Spinal cord (tissue), 10 donors: Measurements from ENCODE around the gene GID8. TPM values are rescaled to one million over a fixed set of nuclear protein-coding genes. Genes with fewer than 3 reads are reported as not detected.

ENCODE experiments used
- DNase-seq, 6 donors: peaks; one replicate each; pipeline versions ENCODE4 v3.0.0 to v3.0.0-alpha.2; 2013 to 2015; ENCODE audit warnings: low spot score in 6 of 6, low read depth in 4 of 6
- H3K27ac ChIP-seq: one replicate; pipeline ENCODE4 v1.5.1; 2013; ENCODE audit warnings: low read depth, low read length, control low read depth
- H3K27me3 ChIP-seq: one replicate; pipeline ENCODE4 v1.6.1; 2013; ENCODE audit warnings: low read length; ENCODE audit not compliant: control insufficient read depth, insufficient read depth
- H3K36me3 ChIP-seq: one replicate; pipeline ENCODE4 v1.6.1; 2013; ENCODE audit warnings: low read length; ENCODE audit not compliant: control insufficient read depth, insufficient read depth
- H3K4me1 ChIP-seq: one replicate; pipeline ENCODE4 v1.6.1; 2013; ENCODE audit warnings: low read length; ENCODE audit not compliant: control insufficient read depth, insufficient read depth
- H3K4me3 ChIP-seq: one replicate; pipeline ENCODE4 v1.5.1; 2013; ENCODE audit warnings: low read depth, low read length, control low read depth
- H3K9me3 ChIP-seq: one replicate; pipeline ENCODE4 v1.6.1; 2013; ENCODE audit warnings: low read length; ENCODE audit not compliant: control insufficient read depth, insufficient read depth
- WGBS: methylation state at CpG from one replicate; pipeline ENCODE4 v1.1.5; 2013; ENCODE audit warnings: missing lambda C conversion rate; ENCODE audit not compliant: insufficient coverage; 5-methylcytosine and 5-hydroxymethylcytosine counted together
- polyA plus RNA-seq, 2 donors: library from polyadenylated mRNA; unstranded; fragments of 120-200 nt; gene quantifications; one replicate each; pipeline ENCODE4 v1.2.1, GENCODE V29; 2013; ENCODE audit not compliant: insufficient read length in 2 of 2
- total RNA-seq, 2 donors: library from RNA; depleted of rRNA in 1 of 2; stranded (reverse); fragments of 120-200 nt in 1 of 2; fragments of >200 nt in 1 of 2; gene quantifications; one replicate each; pipeline versions ENCODE4 v1.2.3 to v1.2.4, GENCODE V29; 2013 to 2014
- donor health status: healthy.

GID8 gene
- total and polyA plus RNA-seq, 4 donors = 32.7 to 46.0 (median 39.1) TPM

GRCh38 chr20:62966212-62967148 lies 28.5 kb downstream of the GID8 start:
- H3K4me1 ChIP-seq = peaks cover 12% of the 10 kb centered on the region
- H3K36me3 ChIP-seq = peaks cover 3% of the 10 kb centered on the region
- 96% methylated on average over 26 of the region's 27 CpGs for WGBS
- H3K27me3 ChIP-seq = peaks cover 2% of the 10 kb centered on the region
- no peak overlapping the region for H3K4me3 ChIP-seq
- DNase-seq = no peak
- no peaks in the 10 kb centered on the region for H3K9me3 ChIP-seq
- no peak overlapping the region for H3K27ac ChIP-seq

- Histone ChIP-seq H3K27ac (no peak overlapping the region), H3K4me1 (peaks cover 9% of the 10 kb centered on the region), H3K27me3 (peaks cover 2% of the 10 kb centered on the region), H3K4me3 (no peak overlapping the region), H3K36me3 (peaks cover 3% of the 10 kb centered on the region), H3K9me3 (no peaks in the 10 kb centered on the region)
- WGBS = 88% methylated on average over 6 of the region's 6 CpGs
- no peak for DNase-seq
These were observed 29.2 kb downstream of the GID8 start for GRCh38 chr20:62967149-62967501.

GRCh38 chr20:62967628-62968351 lies 29.8 kb downstream of the GID8 start:
- Histone ChIP-seq H3K4me1 (peaks cover 15% of the 10 kb centered on the region), H3K9me3 (no peaks in the 10 kb centered on the region), H3K27ac (no peak overlapping the region), H3K4me3 (no peak overlapping the region), H3K36me3 (peaks cover 3% of the 10 kb centered on the region), H3K27me3 (peaks cover 7% of the 10 kb centered on the region)
- DNase-seq = no peak
- WGBS = 87% methylated on average over 26 of the region's 27 CpGs

- Histone ChIP-seq H3K4me3 (no peak overlapping the region), H3K27me3 (peaks cover 15% of the 10 kb centered on the region), H3K9me3 (no peaks in the 10 kb centered on the region), H3K36me3 (peaks cover 3% of the 10 kb centered on the region), H3K4me1 (peaks cover 22% of the 10 kb centered on the region), H3K27ac (no peak overlapping the region)
- DNase-seq = no peak
- 78% methylated on average over 12 of the region's 21 CpGs for WGBS
These were observed 30.6 kb downstream of the GID8 start for GRCh38 chr20:62968378-62969178.

GRCh38 chr20:62969179-62969760 lies 31.3 kb downstream of the GID8 start:
- H3K27me3 ChIP-seq = peaks cover 22% of the 10 kb centered on the region
- no peak overlapping the region for H3K4me3 ChIP-seq
- DNase-seq = no peak
- 43% methylated on average over 15 of the region's 16 CpGs for WGBS
- no peaks in the 10 kb centered on the region for H3K9me3 ChIP-seq
- H3K27ac ChIP-seq = no peak overlapping the region
- H3K36me3 ChIP-seq = peaks cover 3% of the 10 kb centered on the region
- peaks cover 26% of the 10 kb centered on the region for H3K4me1 ChIP-seq

GRCh38 chr20:62969939-62970306 lies 32.0 kb downstream of the GID8 start:
- WGBS = 76% methylated on average over 8 of the region's 8 CpGs
- Histone ChIP-seq H3K4me1 (peaks cover 33% of the 10 kb centered on the region), H3K36me3 (peaks cover 3% of the 10 kb centered on the region), H3K4me3 (no peak overlapping the region), H3K9me3 (no peaks in the 10 kb centered on the region), H3K27me3 (peaks cover 28% of the 10 kb centered on the region), H3K27ac (no peak overlapping the region)
- DNase-seq = no peak

GRCh38 chr20:62970307-62971210 lies 32.6 kb downstream of the GID8 start:
- H3K36me3 ChIP-seq = peaks cover 3% of the 10 kb centered on the region
- 52% methylated on average over 33 of the region's 33 CpGs for WGBS
- peaks cover 33% of the 10 kb centered on the region for H3K27me3 ChIP-seq
- H3K4me1 ChIP-seq = peaks cover 35% of the 10 kb centered on the region
- no peak overlapping the region for H3K4me3 ChIP-seq
- no peak for DNase-seq
- H3K27ac ChIP-seq = no peak overlapping the region
- no peaks in the 10 kb centered on the region for H3K9me3 ChIP-seq

GRCh38 chr20:62971211-62971949 lies 33.4 kb downstream of the GID8 start:
- no peaks in the 10 kb centered on the region for H3K9me3 ChIP-seq
- WGBS = 79% methylated on average over 10 of the region's 10 CpGs
- H3K27ac ChIP-seq = no peak overlapping the region
- H3K4me1 ChIP-seq = peaks cover 35% of the 10 kb centered on the region
- no peak for DNase-seq
- H3K36me3 ChIP-seq = peaks cover 3% of the 10 kb centered on the region
- H3K4me3 ChIP-seq = no peak overlapping the region
- peaks cover 39% of the 10 kb centered on the region for H3K27me3 ChIP-seq
